Measurements from ENCODE around the gene ATXN1.

GRCh38 chr6:16766836-16767745 is 5.8 kb upstream of the ATXN1 start:
- TF ChIP-seq SP4 (IDR thresholded peaks at IDR 0.05; ENCODE audit: low read length) = no peak
- no peak for TF ChIP-seq RAD21 (IDR thresholded peaks at IDR 0.05 in 1 of 2, conservative IDR thresholded peaks at IDR 0.05 in 1 of 2; ENCODE audit: low read depth in 2 of 2, low read length in 2 of 2)
- no peak for TF ChIP-seq CTCF (IDR thresholded peaks at IDR 0.05; ENCODE audit: control extremely low read depth in 1 of 3, insufficient read depth in 1 of 3, low read depth in 1 of 3, low read length in 3 of 3)
- TF ChIP-seq POLR2A (IDR thresholded peaks at IDR 0.05; ENCODE audit: control extremely low read depth in 1 of 2, low read depth in 2 of 2, low read length in 2 of 2) = no peak
- TF ChIP-seq TEAD4 (IDR thresholded peaks at IDR 0.05; ENCODE audit: low read depth, low read length) = no peak
- no peak for TF ChIP-seq EP300 (IDR thresholded peaks at IDR 0.05; ENCODE audit: borderline replicate concordance in 1 of 2, low read depth in 2 of 2, low read length in 2 of 2)
- no peak for TF ChIP-seq USF2 (IDR thresholded peaks at IDR 0.05; ENCODE audit: low read length)
- no peak for TF ChIP-seq SIN3A (conservative IDR thresholded peaks at IDR 0.05 in 1 of 2, IDR thresholded peaks at IDR 0.05 in 1 of 2; ENCODE audit: low read depth in 1 of 2, low read length in 2 of 2)
- TF ChIP-seq ATF2 (IDR thresholded peaks at IDR 0.05; ENCODE audit: low read length) = no peak
